SK-MEL-5 (cell line): ENCODE data around the gene COL16A1. TPM values are rescaled to one million over a fixed set of nuclear protein-coding genes. Genes with fewer than 3 reads are reported as not detected.

Source experiments
- DNase-seq: peaks from one replicate; pipeline ENCODE4 v3.0.0-alpha.2; 2016; ENCODE audit warnings: low read depth, low spot score
- in situ Hi-C: cut with HindIII; loops from 2 replicates; pipeline ENCODE4 v1.10.0; 2016; ENCODE audit warnings: low sequenced_read_pairs, high pct_unique_total_duplicates, low pct_unique_long_range_greater_than_20kb
- total RNA-seq: library from RNA; depleted of rRNA; stranded (reverse); fragments of >200 nt; shearing (Covaris generic); gene quantifications from 2 replicates; pipeline ENCODE4 v1.2.3, GENCODE V29; 2014

COL16A1 gene
- total RNA-seq, 1 experiment from 2014 or later: 5.6 TPM

GRCh38 chr1:31662463-31662862 is 41.4 kb downstream of the COL16A1 start:
- DNase-seq: no peak
- in situ Hi-C loops: no loop called here

GRCh38 chr1:31661856-31662255 is 42.0 kb downstream of the COL16A1 start:
- DNase-seq: no peak
- in situ Hi-C loops: no loop called here

DNA sequence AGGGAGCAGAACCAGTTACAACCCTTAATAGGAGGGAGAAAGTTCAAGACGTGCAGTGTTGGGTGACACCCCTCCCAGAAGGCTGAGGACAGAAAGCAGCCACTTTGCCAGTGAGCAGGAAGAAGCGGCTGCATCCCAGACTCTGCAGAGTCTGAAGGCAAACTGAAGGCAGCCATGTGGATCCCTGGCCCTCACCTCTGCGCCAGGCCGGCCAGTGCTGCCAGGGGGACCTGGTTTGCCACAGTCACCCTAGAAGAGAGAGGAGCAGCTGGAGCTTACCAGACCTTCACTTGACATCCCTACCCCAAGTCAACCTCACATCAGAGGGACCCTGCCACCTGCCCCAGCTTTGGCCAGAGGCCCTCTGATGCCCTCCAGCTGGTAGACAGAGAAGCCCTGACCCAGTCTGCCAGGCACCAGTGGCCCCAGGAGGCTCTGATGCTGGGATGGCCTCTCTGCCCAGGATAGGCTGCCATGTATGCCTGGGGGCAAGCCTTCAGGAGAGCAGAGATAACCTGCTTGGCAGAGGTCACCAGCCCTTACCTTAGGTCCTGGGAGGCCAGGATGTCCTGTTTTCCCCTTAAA is 42.9 kb downstream of the COL16A1 start:
- DNase-seq: no peak
- in situ Hi-C loops: no loop called here

DNA sequence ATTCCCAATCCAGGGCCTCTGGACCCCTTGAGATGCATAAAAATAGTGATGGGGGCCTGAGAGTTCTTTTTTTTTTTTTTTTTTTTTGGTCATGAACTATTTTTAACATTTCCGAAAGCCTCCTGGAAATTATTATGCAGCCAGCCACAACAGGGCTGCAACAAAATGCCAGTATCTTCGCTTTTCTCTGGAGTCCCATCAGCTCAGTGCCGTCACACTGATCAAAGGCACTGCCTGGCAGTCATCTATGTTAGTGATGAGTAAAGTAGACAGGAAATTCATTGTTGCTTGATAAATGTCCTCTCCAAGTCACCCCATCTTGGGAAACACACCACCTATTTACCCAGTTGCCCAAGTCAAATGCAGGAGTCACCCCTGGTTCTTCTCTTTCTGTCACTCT is 43.9 kb downstream of the COL16A1 start:
- in situ Hi-C loops: no loop called here
- DNase-seq: no peak

DNA sequence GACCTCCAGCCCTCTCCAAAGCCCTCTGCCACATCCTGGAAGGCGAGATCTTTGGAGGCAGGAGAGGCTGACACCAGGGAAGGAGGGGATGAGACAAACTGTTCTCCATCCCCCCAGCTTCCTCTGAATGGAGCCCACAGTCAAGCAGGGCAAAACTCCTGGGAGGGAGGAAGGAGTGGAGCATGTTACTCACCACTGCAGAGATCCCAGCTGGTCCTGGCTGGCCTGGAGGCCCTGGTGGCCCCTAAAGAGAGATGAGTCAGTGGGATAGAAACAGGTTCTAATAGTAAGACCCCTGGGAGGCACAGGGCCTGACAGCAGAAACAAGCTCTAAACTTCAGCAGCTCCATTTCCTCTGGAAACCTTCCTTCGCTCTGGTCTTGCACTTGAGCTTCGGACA is 45.1 kb downstream of the COL16A1 start:
- DNase-seq: no peak
- in situ Hi-C loops: no loop called here

- DNase-seq: no peak
- in situ Hi-C loops: no loop called here
Measured at GRCh38 chr1:31657972-31658510, 45.8 kb downstream of the COL16A1 start.

GRCh38 chr1:31657020-31657804 is 46.6 kb downstream of the COL16A1 start:
- in situ Hi-C loops: no loop called here
- no peak for DNase-seq

GRCh38 chr1:31655756-31656155 is 48.1 kb downstream of the COL16A1 start:
- in situ Hi-C loops: no loop called here
- no peak for DNase-seq

- no peak for DNase-seq
- in situ Hi-C loops: no loop called here
Measured at GRCh38 chr1:31655104-31655503, 48.7 kb downstream of the COL16A1 start.

GRCh38 chr1:31654474-31654776 is 49.4 kb downstream of the COL16A1 start:
- DNase-seq: no peak
- in situ Hi-C loops: no loop called here

DNA sequence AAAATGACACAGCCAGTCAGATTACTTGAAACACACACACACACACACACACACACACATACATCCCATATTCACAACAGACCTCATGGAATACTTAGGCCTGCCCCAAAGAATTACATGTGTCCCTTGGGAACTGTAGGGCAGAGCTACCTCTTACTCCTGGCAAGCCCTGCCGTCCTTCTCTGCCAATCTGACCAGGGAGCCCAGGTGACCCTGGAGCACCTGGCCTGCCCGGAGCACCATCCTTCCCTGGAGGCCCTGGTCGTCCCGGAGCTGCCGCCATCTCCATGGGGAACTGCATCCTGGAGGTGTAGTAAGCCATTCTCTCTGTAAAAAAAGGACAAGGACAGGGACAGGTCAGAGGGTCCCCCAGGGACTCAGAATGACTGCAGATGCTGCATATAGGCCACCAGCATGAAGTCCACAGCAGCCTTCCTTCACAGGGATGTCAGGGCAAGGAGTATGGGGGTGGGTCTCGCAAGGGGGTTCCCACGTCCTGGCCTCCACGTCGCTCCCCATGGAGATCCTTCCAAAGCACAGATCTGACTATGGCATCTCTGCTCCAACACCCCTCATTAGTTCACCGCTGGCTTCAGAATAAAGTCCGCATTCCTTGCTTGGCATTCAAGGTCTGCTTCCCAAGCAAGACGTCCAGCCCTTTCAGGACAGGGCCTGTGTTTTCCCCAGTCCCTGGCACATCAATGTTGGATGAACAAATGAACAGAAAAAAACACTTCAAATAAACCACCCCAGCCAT is 49.9 kb downstream of the COL16A1 start:
- in situ Hi-C loops: no loop called here
- DNase-seq: no peak

GRCh38 chr1:31652891-31653499 is 50.8 kb downstream of the COL16A1 start:
- in situ Hi-C loops: no loop called here
- no peak for DNase-seq

DNA sequence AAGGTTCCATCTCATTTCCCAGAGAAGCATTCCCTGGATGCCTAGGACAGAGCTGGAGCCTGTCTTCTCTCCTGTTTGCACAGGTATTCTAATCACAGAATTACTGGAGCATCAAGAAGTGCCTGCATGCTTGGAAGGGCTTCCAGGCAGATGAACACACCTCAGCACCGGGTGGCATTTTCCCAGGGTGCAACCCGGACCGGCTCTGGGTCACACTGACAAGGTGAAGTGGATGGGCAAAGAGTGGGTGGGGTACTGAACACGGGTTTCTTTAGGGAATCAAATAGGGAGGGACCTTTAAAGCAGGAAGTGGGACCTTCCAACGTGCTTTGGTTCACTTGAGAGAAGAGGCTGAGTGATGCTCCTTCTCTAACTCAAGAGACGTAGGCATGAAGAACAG is 52.1 kb downstream of the COL16A1 start:
- DNase-seq: no peak
- in situ Hi-C loops: no loop called here

- in situ Hi-C loops: no loop called here
- no peak for DNase-seq
Measured at GRCh38 chr1:31651089-31651420, 52.8 kb downstream of the COL16A1 start.

DNA sequence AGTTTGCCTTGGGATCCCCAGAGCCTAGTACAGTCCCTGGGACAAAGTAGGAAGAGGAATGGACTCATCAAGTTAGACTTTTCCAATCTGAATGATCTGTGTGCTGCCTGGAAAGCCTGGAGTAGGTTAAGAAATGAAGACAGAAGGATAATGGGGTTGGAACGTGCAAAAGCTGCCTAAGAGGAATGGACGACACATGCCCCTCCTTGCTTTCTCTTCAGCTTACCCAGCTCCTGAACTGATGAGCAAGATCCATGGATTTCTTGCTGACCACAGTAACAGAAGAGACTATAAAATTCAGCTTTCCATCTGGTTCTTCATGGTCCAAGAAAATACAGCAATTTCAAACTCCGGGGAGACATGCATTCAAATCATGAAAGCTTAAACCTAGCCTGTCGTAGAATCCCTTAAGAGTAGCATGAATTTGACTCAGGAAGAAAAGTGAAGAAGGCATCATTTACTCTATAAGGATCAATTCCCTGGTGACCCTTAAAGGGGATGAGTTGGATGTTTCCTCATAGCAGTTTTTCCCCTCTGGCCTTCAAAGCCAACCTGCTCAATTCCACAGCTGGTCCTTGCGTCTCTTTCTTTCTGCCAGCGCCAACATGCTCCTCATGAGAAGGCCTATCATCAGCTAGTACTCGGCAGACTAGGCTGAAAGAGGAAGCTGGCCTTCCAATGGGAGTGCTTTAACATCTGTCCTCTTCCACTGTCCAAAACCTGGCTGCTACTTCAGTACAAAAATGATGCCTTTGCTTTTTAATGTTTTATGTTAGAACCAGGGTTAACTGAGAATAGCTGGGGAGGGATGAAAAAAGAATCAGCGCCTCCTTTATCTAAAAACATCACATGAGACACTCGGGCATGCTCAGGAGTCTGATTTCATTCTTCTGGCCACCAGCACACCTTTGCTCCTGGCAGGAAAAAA is 53.4 kb downstream of the COL16A1 start:
- in situ Hi-C loops: no loop called here
- DNase-seq: no peak

DNA sequence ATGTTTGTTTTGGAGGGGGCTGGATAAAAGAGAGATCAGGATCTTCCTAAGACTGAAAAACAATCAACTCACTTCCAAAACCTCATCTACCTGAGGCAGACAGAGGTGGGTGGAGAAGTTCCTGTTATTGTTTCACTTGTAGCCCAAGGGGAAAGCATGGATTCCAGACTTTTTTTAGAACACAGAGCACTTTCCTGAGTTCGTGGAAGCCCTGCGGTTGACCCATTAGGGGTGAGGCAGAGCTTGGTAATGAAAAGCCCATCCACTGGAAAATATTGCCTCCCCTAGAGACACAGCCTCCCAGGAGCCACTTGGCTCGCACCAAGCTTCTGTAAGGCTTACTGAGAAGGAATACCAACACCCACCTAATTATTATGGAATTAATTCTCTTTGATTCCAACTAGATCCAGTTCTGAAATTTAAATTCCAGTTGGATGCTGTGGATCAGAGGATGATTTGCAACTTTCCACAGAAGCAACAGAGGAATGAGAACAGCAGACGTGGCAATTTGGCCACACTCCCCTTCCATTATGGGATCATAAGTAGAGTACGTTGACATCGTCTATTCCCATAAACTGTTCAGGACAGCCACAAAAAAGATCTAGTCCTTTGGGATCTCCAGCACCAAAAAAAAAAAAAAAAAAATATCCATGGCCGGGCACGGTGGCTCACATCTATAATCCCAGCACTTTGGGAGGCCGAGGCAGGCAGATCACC is 55.0 kb downstream of the COL16A1 start:
- DNase-seq: no peak
- in situ Hi-C loops: no loop called here

DNA sequence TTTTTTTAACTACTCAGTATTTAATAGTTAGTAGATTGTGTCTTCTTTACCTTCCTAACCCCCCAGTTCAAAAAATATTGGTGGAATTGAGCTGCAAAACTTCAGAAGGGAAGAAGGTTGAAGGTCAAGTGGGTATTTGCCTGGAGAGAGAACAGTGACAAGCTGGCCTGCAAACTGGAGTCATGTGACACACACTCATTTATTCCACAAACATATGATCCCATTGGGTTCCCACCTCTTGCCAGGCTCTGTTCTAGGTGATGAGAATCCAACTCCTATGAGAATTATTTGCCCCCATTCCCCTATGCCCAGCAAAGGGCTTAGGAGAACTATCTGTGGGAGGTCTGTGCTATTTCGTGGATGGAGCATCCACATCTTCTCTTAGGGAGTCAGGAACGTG is 55.6 kb downstream of the COL16A1 start:
- in situ Hi-C loops: no loop called here
- DNase-seq: no peak
